ENCODE results near the gene IGIP.

Gene IGIP

GRCh38 chr5:140125637-140126036, at the start of gene IGIP:
IGIP (plus strand) TSS chr5:140125937; CDS start chr5:140128477, 2,540 bp downstream.
- Histone ChIP-seq H3K79me2 (ENCODE audit: insufficient read depth, low read length) (peaks cover 32% of the 10 kb centered on the region; the same call in 1 of the 2 replicates), H3F3A (ENCODE audit: low read depth) (no peaks in the 10 kb centered on the region), H2AFZ (ENCODE audit: low read length) (no peak within 1 kb of the TSS), H3K9me2 (replicated peaks; ENCODE audit: low read depth, low read length) (no peaks in the 10 kb centered on the region), H3K4me1 (ENCODE audit: insufficient read depth, low read length, poor library complexity, severe bottlenecking) (peaks cover 17% of the 10 kb centered on the region), H3K36me3 (ENCODE audit: insufficient read depth, low read length) (no peaks in the 10 kb centered on the region), H3K4me3 (ENCODE audit: low read length, poor library complexity, severe bottlenecking) (no peak within 1 kb of the TSS), H3K9ac (ENCODE audit: low read depth, low read length, poor library complexity, severe bottlenecking) (no peak within 1 kb of the TSS), H3K9me3 (ENCODE audit: insufficient read depth, low read depth, low read length) (no peaks in the 10 kb centered on the region), H3K4me2 (ENCODE audit: low read depth, low read length, poor library complexity, severe bottlenecking) (no peak within 1 kb of the TSS), H4K20me1 (ENCODE audit: insufficient read depth, low read length, poor library complexity, severe bottlenecking) (no peaks in the 10 kb centered on the region), H3K27me3 (ENCODE audit: insufficient read depth, low read length, poor library complexity, severe bottlenecking) (no peaks in the 10 kb centered on the region)
- TF ChIP-seq CTCF (conservative IDR thresholded peaks at IDR 0.05; ENCODE audit: low read length) (no peak), EZH2phosphoT487 (IDR thresholded peaks at IDR 0.05; ENCODE audit: borderline replicate concordance) (no peak)

GRCh38 chr5:140076142-140076541, 49.6 kb upstream of the IGIP start:
- Histone ChIP-seq H4K20me1 (ENCODE audit: insufficient read depth, low read length, poor library complexity, severe bottlenecking) (no peaks in the 10 kb centered on the region), H3K4me1 (ENCODE audit: insufficient read depth, low read length, poor library complexity, severe bottlenecking) (no peaks in the 10 kb centered on the region), H3K79me2 (ENCODE audit: insufficient read depth, low read length) (no peaks in the 10 kb centered on the region), H2AFZ (ENCODE audit: low read length) (no peak overlapping the region), H3K36me3 (ENCODE audit: insufficient read depth, low read length) (no peaks in the 10 kb centered on the region), H3K27me3 (ENCODE audit: insufficient read depth, low read length, poor library complexity, severe bottlenecking) (no peaks in the 10 kb centered on the region), H3K4me2 (ENCODE audit: low read depth, low read length, poor library complexity, severe bottlenecking) (no peak overlapping the region), H3K9ac (ENCODE audit: low read depth, low read length, poor library complexity, severe bottlenecking) (no peak overlapping the region), H3F3A (ENCODE audit: low read depth) (no peaks in the 10 kb centered on the region), H3K9me3 (ENCODE audit: insufficient read depth, low read depth, low read length) (no peaks in the 10 kb centered on the region), H3K9me2 (replicated peaks; ENCODE audit: low read depth, low read length) (no peaks in the 10 kb centered on the region), H3K4me3 (ENCODE audit: low read length, poor library complexity, severe bottlenecking) (no peak overlapping the region)
- TF ChIP-seq EZH2phosphoT487 (IDR thresholded peaks at IDR 0.05; ENCODE audit: borderline replicate concordance) = no peak

- Histone ChIP-seq H3K4me3 (ENCODE audit: low read length, poor library complexity, severe bottlenecking) (no peak overlapping the region), H4K20me1 (ENCODE audit: insufficient read depth, low read length, poor library complexity, severe bottlenecking) (no peaks in the 10 kb centered on the region), H3K36me3 (ENCODE audit: insufficient read depth, low read length) (no peaks in the 10 kb centered on the region), H3K79me2 (ENCODE audit: insufficient read depth, low read length) (no peaks in the 10 kb centered on the region), H3K4me1 (ENCODE audit: insufficient read depth, low read length, poor library complexity, severe bottlenecking) (no peaks in the 10 kb centered on the region), H3F3A (ENCODE audit: low read depth) (no peaks in the 10 kb centered on the region), H3K4me2 (ENCODE audit: low read depth, low read length, poor library complexity, severe bottlenecking) (no peak overlapping the region), H2AFZ (ENCODE audit: low read length) (no peak overlapping the region), H3K9ac (ENCODE audit: low read depth, low read length, poor library complexity, severe bottlenecking) (no peak overlapping the region), H3K9me2 (replicated peaks; ENCODE audit: low read depth, low read length) (no peaks in the 10 kb centered on the region), H3K27me3 (ENCODE audit: insufficient read depth, low read length, poor library complexity, severe bottlenecking) (no peaks in the 10 kb centered on the region), H3K9me3 (ENCODE audit: insufficient read depth, low read depth, low read length) (no peaks in the 10 kb centered on the region)
- no peak for TF ChIP-seq EZH2phosphoT487 (IDR thresholded peaks at IDR 0.05; ENCODE audit: borderline replicate concordance)
- TF ChIP-seq CTCF (conservative IDR thresholded peaks at IDR 0.05; ENCODE audit: low read length) = no peak
These were observed 48.9 kb upstream of the IGIP start for GRCh38 chr5:140076788-140077187.

- TF ChIP-seq EZH2phosphoT487 (IDR thresholded peaks at IDR 0.05; ENCODE audit: borderline replicate concordance) = no peak
- TF ChIP-seq CTCF (conservative IDR thresholded peaks at IDR 0.05; ENCODE audit: low read length) = no peak
- H3K36me3 ChIP-seq (ENCODE audit: insufficient read depth, low read length) = no peaks in the 10 kb centered on the region
- H3K9ac ChIP-seq (ENCODE audit: low read depth, low read length, poor library complexity, severe bottlenecking) = no peak overlapping the region
- no peak overlapping the region for H3K4me2 ChIP-seq (ENCODE audit: low read depth, low read length, poor library complexity, severe bottlenecking)
- H2AFZ ChIP-seq (ENCODE audit: low read length) = no peak overlapping the region
- no peaks in the 10 kb centered on the region for H4K20me1 ChIP-seq (ENCODE audit: insufficient read depth, low read length, poor library complexity, severe bottlenecking)
- no peaks in the 10 kb centered on the region for H3K4me1 ChIP-seq (ENCODE audit: insufficient read depth, low read length, poor library complexity, severe bottlenecking)
- no peaks in the 10 kb centered on the region for H3K79me2 ChIP-seq (ENCODE audit: insufficient read depth, low read length)
- H3K27me3 ChIP-seq (ENCODE audit: insufficient read depth, low read length, poor library complexity, severe bottlenecking) = peaks cover 6% of the 10 kb centered on the region
- no peak overlapping the region for H3K4me3 ChIP-seq (ENCODE audit: low read length, poor library complexity, severe bottlenecking)
- no peaks in the 10 kb centered on the region for H3F3A ChIP-seq (ENCODE audit: low read depth)
- H3K9me3 ChIP-seq (ENCODE audit: insufficient read depth, low read depth, low read length) = no peaks in the 10 kb centered on the region
- no peaks in the 10 kb centered on the region for H3K9me2 ChIP-seq (replicated peaks; ENCODE audit: low read depth, low read length)
These were observed 42.6 kb upstream of the IGIP start for GRCh38 chr5:140083120-140083519.

Measured in Loucy (cell line).